LHCN-M2 (cell line): ENCODE measurements around the gene LURAP1L. TPM values are rescaled to one million over a fixed set of nuclear protein-coding genes. Genes with fewer than 3 reads are reported as not detected.

ENCODE experiments used
- DNase-seq: peaks from one replicate; pipeline ENCODE4 v3.0.0-alpha.2; 2012; ENCODE audit warnings: low read depth
- total RNA-seq: library from RNA; depleted of rRNA; stranded (reverse); fragments of >200 nt; gene quantifications from 2 replicates; pipeline ENCODE4 v1.2.3, GENCODE V29; 2014

Gene LURAP1L
- total RNA-seq, 1 experiment from 2014 or later, result 4.4 TPM

DNA sequence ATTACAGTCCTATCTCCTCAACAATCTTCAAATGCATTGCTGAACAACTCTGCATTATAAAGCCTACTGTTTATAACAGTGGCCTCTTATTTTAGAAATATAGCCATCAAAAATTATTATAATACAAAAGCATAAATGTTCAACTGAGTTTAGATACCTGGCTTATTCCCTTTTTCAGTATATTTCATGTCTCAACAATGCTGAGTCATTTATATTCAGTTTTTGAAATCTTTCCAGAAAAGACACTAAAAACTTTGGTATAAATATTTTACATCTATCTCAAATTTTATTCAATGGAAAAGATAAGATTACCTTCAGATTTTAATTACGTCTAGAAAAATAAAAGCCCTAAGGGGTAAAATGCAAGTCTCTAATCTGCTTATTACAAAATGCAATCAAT lies 37.9 kb downstream of the LURAP1L start:
- no peak for DNase-seq

DNA sequence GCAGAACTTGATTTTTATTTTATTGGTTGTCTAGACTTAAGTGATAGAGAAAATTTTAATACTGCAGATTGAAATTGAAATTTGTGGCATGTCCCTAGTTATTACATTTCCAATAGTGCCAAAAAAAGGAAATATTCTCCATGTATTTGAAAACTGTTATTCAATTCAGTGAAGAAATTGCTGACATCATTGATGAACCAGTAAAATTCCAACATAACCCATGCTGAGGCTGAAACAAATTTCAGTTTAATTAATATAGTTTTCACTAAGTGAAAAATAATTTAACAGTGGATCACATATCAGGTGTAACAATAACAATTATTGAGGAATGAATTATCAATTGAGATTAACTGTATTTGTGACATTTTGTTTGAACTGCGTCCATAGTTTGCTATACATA lies 38.7 kb downstream of the LURAP1L start:
- DNase-seq, result no peak

DNA sequence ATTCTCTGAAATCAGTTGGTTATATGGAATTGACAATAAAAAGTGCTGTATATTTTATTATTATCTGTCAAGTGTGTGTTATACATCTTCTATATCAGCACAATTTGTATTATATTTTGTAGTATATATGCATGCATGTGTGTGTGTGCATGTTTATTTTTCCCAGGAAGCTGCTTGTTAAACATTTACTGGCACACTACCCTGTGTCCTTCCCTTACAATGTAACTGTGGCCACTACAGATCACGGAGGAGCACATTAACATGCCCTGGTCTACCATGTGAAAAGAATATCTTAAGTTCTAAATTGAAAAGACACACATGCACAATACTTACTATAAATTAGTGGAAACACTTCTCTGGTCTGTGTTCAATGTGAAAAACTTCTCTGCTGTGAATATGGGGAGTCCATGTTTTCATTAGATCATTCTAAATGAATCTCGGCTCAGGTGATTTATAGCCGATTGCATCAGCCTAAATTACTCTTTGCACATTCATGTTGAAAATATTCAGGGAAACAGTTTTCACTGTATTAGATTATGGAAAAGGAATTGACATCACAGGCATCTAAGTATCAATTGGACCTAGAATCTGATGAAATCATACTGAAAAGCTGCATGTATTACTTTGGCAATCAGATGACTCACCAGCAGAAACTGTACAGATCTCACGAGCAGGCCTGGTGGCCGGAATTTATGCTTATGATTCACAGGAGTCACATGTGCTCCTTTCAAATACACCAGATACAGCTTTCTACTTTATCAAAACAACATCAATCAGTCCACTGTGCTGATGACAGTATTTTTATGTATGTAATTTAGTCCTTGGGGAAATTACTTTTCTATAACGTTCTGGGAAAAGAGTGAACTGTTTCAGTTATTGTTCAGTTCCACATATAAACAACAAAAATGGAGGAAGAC lies 39.4 kb downstream of the LURAP1L start:
- DNase-seq, result peak; percentile 97

DNA sequence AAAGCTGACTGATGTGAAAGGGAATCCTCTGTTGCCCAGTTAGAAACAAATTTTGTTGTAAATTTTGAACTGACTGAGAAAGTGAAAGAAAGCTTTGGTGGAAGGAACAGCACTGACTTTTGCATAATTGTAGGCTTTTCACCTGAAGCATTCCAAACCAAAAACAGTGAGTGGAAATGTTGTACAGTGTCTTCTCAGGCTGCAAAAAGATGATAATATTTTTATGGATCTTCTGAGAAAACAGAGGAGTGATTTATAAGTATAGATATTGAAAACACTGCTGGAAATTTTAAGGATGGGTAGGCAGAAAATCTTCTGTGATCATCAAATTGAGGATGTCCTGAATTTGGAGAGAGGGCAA lies 40.0 kb downstream of the LURAP1L start:
- no peak for DNase-seq

DNA sequence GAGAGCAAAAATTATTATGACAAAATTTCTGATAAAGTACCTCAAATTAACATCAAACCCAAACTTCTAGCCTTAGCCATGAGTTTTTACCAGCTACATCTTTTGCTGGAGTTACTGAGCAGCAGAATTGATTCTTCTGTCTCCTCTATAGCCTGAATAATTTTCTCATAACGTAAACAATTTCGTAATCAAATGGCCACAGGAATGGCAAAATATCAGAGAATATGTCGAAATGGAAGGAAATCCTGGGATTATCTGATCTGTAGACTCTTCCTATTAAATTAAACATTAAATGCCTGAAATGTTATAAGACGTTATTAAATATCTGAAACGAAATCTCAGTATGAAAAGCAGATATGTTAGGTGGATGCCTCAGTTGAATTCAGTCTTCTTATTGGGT lies 41.1 kb downstream of the LURAP1L start:
- DNase-seq, result no peak

DNA sequence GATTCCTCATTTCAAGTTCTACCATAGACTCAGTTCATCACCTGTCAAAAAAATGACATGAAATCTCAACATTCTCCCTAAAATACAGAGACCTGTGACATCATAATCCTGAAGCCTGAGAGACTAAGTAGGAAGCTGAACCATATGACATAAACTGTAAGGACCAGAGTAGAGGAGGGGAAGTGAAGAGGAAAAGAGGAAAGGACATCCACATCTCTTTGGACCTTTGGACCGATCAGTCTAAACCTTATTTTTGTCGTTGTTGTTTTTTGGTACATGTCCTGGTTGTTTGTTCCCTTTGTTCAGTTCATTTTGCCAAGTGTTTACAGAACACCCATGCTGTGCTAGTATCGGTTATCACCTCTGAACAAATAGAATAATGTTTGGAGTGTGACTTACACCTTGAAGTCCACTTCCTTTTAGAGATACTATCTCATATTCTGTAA lies 41.9 kb downstream of the LURAP1L start:
- DNase-seq, result no peak

DNA sequence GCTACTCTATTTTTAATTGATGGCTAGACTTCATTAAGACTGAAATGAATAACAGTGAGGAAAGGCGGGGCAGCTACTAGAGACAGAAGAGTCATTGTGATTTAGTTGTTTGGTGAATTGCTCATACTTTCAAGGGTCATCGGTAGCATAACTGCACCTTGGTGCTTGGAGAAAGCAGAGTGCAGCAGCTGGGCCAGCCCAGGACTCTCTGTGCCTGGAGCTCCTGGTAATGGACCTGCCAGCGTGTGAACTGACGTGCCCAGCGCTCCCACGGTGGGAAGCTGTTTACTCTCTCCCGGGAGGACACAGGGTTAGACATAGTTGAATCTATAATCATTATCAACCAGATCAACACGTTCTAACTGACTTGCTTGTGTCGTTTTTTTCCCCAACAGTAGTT lies 42.9 kb downstream of the LURAP1L start:
- DNase-seq, result no peak

DNA sequence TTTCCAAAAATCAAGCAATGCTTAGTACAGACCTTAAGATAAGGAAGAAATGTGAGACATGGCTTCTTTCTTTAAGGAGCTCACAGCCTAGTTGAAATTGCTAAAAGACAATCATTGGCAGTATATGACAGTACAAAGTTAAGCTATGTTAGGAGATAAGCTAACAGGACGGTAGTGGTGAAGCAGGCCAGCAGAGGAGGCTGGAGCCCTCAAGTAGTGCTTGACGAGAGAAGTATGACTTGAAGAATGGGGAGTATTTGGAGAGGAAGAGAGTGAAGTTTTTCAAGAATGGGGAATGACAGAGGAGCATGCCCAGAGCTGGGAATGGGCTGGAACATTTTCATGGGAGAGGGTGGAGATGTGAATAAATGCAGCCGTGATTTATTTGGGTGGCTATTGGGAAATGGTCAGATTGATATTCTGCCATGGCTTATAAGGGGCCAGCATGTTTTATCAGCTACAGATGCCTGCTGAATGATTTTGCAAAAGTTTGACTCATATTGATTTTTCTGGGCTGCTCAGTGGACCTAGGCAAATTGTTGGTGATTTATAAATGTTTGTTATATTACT lies 43.7 kb downstream of the LURAP1L start:
- DNase-seq, result no peak

DNA sequence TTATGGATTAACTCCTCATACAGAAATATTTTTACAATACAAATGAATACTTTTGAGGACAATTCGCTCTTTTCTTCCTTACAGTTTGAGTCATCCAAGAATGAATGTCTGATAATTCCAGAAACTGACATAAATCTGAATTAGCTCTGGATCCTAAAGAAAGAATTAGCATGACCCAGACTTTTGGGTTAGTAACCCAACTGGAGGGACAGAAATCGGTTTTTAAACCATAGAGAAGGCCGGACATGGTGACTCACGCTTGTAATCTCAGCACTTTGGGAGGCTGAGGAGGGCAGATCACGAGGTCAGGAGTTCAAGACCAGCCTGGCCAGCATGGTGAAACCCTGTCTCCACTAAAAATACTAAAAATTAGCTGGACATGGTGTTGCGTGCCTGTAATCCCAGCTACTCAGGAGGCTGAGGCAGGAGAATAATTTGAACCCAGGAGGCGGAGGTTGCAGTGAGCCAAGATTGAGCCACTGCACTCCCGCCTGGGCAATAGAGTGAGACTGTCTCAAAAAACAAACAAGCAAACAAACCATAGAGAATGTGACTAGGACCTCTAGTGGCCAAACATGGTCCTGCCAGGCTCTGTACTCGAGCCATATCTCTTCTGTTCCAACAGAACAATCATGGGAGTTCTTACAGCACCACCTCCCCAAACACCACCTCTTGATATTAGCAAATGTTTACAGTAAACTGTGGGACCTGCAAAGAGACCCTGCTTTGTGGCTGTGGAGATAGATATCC lies 44.8 kb downstream of the LURAP1L start:
- no peak for DNase-seq

DNA sequence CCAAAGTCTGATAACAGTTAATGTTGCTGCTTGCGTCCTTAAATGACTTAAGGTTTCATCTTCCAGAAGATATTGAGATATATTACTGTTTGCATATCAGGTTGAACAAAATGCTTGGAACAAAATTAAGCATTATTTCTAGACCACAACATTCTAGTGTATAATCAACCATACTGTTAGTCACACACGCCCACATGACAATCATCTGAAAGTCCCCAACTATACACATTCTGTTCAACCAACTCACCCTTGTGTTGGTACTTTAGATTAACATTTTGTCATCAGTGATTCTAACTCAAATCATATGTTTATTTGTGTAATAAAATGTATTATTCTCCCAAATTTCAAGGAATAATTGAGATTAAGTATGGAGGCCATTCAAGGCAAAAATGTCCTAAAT lies 47.3 kb downstream of the LURAP1L start:
- no peak for DNase-seq

DNA sequence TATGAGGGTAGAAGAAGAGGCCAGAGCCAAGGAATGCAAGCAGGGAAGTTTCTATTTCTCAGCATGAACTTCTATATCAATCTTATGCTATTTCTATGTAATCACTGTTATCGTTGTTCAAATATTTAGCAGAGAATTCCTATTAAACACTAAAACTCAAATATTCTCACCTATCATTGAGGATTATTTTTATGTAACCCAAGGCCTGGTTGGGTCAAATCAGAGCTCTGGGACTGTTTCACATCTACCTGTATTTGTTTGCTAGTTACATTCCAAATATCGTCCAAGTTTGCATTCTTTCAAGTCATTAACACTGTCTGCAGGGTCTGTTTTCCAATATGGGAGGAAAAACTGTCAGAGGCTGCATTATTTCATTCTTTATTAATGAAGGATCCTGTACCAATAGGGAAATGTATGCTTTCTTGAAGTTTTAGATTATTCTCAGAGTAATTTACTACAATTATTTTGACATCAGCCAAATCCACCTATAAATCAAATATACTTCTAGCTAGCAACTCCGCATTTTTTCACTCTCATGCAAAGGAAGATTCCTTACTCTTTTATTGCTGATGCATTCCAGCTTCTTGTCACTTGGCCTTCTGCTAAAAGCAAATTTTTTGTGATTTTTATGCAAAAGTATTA lies 52.2 kb downstream of the LURAP1L start:
- no peak for DNase-seq

DNA sequence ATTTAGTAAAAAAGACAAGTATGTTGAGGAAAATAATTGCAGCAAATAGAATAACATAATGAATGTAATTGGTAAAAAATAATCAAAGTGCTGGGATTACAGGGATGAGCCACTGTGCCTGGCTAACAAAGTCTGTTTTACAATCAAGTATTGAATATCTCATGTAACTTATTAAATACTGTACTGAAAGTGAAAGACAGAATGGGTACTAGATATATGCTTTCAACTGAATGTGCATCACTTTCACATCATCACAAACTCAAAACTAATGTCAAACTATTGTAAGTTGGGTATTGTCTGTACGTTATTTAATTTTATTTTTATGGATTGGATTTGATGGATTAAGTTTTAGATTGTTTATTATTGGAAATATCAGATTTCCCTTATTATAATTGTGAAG lies 58.9 kb downstream of the LURAP1L start:
- no peak for DNase-seq

DNA sequence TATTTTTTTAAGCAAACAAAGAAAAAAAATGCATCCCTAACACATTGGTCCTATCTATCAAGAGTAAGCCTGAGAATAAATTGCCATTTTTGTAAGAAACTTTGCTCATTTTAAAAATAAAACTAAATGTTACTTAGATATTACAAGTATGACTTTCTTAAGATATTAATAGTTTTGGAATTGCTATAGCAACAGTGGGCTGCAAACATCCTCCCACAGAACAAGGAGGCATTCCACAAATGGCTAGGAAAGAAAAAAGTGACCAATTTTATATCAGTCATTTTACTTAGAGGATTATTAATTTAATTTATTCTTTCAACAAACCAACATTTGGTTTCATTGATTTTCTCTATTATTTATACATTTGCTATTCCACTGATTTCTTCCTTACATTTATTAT lies 63.7 kb downstream of the LURAP1L start:
- peak; percentile 44 for DNase-seq

DNA sequence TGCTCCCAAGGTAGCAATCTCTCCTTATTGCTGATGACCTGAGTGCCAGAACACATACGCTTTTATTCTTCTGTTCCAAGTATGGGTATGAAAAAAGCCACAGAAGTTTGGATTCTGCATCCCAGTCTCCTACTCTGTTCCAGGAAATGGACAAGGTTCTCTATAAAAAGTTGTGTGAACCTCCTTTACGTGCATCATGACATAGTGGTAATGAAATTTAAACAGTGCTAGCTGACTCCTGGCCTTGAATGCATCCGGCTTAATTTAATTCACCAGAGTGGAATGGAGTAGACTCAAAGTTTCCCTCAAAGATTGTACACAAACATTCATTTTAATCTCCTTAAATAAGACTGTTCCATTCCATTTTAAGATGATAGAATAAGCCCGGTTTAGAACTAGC lies 68.9 kb downstream of the LURAP1L start:
- no peak for DNase-seq

DNA sequence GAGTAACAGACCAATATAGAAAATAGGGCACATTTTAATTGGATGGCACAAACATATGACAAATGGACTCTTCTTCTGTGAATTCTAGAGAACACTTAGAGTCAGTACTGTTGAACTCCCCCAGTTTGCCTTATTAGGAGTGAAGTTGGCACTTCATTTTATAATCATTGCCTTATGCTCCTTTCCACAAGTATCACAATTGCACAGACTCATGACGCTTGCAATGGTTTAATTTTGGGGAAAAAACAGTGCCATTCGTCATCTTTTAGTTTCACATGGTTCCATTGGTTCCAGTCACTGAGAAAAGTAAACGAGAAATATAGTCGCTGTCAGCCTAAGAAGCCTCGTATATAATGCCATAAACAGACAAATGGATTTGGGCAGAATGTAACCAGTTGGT lies 71.2 kb downstream of the LURAP1L start:
- no peak for DNase-seq

DNA sequence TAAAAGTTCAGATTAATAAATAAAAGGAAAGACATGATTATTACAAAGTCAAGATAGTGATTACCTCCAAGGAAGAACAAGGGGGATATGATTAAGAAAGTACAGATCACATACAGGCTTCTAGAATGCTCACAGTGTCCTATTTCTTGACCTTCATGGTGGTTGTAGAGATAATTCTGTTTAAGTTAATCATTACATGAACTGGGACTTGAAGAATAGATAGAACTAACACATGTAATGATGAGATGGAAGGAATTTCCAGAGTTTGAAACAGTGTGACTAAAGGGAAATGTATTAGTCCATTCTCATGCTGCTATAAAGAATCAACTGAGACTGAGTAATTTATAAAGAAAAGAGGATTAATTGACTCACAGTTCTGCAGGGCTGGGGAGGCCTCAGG lies 72.7 kb downstream of the LURAP1L start:
- no peak for DNase-seq

DNA sequence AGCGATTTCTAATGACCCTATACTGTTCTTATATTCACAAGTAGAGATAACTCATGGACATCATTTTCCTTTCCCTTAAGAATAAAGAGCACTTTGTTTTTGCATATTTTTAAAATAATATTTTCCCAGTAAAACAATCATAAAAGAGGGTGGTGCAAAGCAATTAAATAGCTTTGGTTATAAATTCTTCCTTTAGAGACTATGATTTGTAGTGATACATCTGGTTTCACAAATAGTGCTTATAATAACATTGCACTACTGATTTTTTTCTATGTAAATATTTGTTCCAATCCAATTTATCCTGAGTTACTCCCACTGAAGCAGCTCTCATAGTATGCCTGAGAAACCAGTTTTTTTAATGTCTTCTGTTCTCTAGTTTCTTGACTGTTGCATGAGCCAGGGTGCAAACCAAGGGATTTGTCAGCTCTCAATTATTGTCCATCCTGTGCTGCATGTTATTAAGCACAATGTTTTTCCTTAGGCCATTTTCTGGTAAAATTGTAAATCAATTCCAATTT lies 74.7 kb downstream of the LURAP1L start:
- DNase-seq, result no peak

DNA sequence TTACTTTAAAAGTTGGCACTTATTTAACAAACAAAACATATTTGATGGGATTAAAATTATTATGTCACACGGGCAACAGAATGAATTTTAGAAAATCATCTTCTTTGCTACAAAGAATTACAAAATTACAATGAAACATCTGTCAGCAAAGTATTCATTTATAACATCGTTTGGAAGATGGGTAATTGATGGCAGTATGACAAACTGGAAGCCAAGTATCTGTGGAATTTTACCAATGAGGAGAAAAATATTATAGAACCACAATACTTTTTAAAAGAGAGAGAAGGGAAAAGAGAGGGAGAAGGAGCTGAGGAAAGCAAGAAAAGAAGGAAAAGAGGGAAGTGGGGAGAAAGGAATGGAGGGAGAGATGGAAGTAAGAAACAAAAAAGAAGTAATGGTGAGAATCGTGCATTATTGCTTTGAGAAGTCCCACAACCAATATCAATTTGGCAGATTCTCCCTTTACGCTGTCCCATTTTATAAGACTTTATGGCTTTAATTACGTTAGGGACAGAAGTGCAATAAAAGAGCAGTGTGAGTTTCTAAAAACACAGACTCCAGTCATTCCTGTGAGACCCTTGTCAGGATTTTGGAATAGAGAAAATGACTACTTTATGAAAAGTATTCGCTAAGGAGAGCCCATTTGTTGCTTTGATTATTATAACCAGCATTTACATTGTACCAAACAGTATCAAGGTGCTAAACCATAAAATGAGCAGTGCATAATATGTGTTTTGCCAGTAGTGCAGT lies 76.7 kb downstream of the LURAP1L start:
- no peak for DNase-seq

DNA sequence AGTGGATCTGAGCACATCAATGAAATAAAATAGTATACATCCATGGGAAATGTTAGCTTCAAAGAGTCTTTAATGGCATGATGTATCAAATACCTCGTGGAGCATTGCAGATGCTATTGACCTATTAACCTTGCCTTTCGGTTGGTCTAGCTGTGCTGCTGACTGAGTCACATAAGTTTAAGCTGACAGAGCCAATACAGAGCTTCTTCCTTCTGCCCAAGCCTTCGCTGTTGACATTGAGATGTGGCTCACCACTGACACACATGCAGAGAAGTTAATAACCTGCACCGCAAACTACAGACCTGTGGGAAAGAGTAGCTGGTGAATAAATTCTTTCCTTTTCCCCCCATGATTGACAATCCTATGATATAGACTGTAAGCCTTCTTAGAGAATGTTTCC lies 78.2 kb downstream of the LURAP1L start:
- DNase-seq, result peak; percentile 41

DNA sequence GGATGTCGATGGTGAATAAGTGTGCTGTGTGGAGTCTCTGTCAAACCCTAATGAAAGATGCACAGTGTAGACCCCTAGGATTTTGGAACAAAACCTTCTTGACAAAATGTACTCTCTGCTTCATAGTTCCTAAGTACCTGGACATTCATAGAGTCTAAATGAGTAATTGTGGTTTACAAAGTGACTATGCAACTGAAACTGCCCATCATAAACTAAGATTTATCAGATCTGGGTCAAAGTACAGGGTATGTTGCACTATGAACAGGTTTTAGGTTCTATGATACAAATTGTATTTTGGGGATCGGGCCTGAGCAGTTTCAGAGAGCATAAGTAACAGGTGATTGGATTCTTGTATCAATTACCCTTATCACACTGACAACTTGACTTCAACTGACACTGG lies 79.4 kb downstream of the LURAP1L start:
- no peak for DNase-seq

DNA sequence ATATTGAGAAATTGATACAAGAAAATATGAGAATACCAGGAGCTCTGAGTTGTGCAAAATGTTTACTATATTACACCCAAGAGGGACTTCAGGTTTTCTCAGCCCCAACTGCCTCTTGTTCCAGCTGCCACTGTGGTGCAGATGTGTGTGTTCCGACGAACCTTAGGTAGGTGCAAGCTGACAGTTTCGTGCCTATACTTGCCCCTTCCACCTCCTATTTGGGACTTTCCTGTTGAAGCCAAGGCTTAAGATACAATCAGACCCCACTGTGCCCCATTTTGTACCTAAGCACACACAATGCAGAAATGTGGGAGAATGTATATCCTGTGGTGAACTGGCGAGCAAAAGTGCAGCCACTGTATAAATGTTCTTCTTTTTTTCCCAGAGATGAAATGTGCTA lies 80.2 kb downstream of the LURAP1L start:
- no peak for DNase-seq
